T-helper 1 cell treated with Interleukin-12 subunit alpha and Interleukin-12 subunit beta and Interleukin-4 antibody, amounts not matched to agents 30 ng/mL and 1 ng/mL, for 36 hours (primary cell): ENCODE measurements around the gene TBC1D9. TPM values are rescaled to one million over a fixed set of nuclear protein-coding genes. Genes with fewer than 3 reads are reported as not detected.

Experiments used
- intact Hi-C: fragments of 100-400 bp; cut with micrococcal nuclease; formaldehyde crosslinking; loops from one replicate; pipeline ENCODE4 v1.15.1; 2024
- total RNA-seq: library from RNA; stranded (reverse); gene quantifications from 2 replicates; pipeline ENCODE4 v1.2.3, GENCODE V29; 2022

TBC1D9 gene
- total RNA-seq, 1 donor from 2014 or later: 0.02 TPM

- intact Hi-C loops: no loop called here
These were observed 30.6 kb downstream of the TBC1D9 start for GRCh38 chr4:140725556-140725955.

DNA sequence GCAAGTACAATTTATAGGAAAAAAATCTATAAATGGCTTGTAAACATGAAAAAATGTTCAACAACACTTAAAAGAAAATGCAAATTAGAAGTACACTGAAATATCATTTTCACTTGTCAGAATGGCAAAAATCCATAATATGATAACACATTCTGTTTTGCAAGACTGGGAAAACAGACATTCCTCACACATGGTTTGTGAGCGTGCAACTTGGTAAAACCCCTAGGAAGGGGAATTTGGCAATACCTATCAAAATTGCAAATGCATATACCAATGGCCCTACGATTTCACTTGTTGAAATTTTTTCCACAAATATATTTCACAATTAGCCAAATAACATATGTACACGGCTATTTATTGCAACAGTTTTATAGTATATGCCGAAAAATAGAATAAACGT lies 31.4 kb downstream of the TBC1D9 start:
- intact Hi-C loops: no loop called here

GRCh38 chr4:140720387-140721304 lies 35.5 kb downstream of the TBC1D9 start:
- intact Hi-C loops: no loop called here

DNA sequence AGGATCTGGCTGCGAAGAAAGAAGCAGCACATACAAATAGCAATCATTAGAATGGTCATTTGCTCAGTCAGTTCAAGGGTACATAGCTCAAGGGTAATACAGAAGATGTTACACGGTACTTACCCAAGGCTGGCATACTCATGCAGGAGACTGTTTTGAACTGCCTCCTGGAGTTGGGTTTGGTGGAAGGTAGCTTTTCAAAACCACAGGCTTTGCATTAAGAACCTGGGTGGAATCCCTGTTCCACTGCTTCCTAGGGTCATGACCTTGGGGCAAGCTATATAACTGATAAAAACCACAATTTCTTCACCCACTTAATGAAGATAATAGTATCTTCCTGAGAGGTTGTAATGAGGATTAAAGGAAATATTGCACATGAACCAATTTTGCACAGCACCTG lies 36.5 kb downstream of the TBC1D9 start:
- intact Hi-C loops: no loop called here

DNA sequence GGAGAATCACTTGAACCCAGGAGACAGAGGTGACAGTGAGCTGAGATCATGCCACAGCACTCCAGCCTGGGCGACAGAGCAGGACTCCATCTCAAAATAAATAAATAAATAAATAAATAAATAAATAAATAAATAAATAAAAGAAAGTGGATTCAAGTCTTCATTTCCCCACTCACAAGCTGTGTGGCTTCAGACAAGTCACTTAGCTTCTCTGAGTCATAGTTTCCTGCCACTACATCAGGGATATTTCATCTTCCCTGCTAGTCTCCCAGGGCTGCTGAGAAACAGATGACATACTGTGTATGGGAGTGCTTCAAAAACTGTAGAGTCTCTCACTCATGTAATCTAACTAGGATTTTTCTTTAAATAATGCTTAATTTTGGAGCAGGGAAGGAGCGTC lies 37.2 kb downstream of the TBC1D9 start:
- intact Hi-C loops: no loop called here

GRCh38 chr4:140718241-140718952 lies 37.8 kb downstream of the TBC1D9 start:
- intact Hi-C loops: no loop called here

DNA sequence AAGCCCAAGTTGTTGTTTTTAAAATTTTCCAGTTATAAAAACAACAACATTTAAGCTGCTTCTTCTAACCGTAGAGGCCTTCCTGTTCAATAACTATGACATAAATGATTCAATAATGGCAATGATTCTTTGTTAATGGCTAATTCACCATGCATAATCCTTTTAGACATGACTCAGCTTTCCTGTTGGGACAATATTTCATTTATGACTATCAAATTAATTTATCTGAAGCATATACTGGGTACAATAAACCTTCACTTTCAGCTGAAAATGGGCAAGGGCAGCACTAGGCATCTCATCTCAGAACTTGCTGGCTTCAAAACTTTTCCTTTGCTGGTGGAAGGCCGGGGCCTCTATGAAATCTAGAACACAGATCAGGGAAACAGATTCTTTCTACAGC lies 38.9 kb downstream of the TBC1D9 start:
- intact Hi-C loops: no loop called here

- intact Hi-C loops: no loop called here
These were observed 41.1 kb downstream of the TBC1D9 start for GRCh38 chr4:140715119-140715518.

DNA sequence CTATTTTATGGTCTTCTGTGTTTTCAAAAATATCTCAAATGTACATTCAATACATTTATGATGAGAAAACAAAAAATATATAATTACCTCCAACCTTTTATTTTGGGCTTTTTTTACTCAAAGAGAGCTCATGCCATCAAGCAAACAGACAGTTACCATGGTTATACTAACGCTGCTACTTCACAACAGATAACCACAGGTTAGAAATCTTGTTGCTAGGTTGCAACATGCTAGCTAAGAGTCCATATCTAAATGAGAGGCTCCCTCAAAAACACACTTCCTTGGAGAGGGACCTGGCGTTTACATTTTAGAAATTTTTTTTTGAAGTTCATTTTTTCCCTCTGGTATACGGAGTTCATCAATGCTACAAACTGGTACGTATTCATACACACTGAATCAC lies 44.3 kb downstream of the TBC1D9 start:
- intact Hi-C loops: no loop called here

GRCh38 chr4:140710908-140711622 lies 45.1 kb downstream of the TBC1D9 start:
- intact Hi-C loops: no loop called here

DNA sequence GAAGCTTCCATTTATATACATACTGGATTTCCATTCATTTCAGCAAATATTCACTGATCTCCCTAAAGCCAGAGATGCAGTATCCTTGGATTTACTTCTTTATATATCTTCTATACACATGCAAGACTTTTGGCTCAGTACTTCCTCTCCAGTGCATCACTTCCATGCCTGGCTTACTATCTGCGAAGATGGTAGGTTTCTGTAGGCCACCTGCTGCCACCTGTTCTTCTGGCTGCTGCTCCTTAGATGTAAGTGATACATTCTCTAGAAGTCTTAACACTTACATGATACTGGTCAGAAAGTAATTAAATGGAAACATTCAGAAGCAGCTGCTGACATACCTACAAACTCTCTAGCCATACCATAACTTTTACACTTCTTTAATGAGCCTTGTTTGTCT lies 48.9 kb downstream of the TBC1D9 start:
- intact Hi-C loops: no loop called here

GRCh38 chr4:140706665-140707064 lies 49.5 kb downstream of the TBC1D9 start:
- intact Hi-C loops: no loop called here

GRCh38 chr4:140706276-140706625 lies 49.9 kb downstream of the TBC1D9 start:
- intact Hi-C loops: no loop called here

- intact Hi-C loops: no loop called here
These were observed 50.4 kb downstream of the TBC1D9 start for GRCh38 chr4:140705625-140706275.

DNA sequence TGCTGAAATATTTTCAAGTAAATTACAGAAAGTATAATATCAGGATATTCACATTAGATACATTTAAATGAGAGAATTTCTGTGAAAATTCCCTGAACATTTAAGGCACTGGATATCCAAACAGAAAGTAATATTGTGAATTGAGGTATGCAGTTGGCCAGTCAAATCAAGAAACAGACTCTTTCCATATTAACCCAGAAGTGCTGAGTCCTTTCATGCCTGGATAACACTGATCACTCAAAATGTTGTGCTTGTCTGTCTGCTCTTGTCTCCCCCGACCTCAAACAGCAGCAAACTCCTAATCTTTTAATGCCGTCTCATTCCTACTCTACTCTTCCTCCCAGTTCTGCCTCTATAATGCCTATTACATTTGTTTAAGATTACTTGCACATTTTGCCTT lies 51.2 kb downstream of the TBC1D9 start:
- intact Hi-C loops: no loop called here

GRCh38 chr4:140704392-140704960 lies 51.7 kb downstream of the TBC1D9 start:
- intact Hi-C loops: no loop called here

GRCh38 chr4:140703463-140703862 lies 52.7 kb downstream of the TBC1D9 start:
- intact Hi-C loops: no loop called here

GRCh38 chr4:140702096-140702757 lies 54.0 kb downstream of the TBC1D9 start:
- intact Hi-C loops: no loop called here

- intact Hi-C loops: no loop called here
These were observed 55.1 kb downstream of the TBC1D9 start for GRCh38 chr4:140701071-140701470.

DNA sequence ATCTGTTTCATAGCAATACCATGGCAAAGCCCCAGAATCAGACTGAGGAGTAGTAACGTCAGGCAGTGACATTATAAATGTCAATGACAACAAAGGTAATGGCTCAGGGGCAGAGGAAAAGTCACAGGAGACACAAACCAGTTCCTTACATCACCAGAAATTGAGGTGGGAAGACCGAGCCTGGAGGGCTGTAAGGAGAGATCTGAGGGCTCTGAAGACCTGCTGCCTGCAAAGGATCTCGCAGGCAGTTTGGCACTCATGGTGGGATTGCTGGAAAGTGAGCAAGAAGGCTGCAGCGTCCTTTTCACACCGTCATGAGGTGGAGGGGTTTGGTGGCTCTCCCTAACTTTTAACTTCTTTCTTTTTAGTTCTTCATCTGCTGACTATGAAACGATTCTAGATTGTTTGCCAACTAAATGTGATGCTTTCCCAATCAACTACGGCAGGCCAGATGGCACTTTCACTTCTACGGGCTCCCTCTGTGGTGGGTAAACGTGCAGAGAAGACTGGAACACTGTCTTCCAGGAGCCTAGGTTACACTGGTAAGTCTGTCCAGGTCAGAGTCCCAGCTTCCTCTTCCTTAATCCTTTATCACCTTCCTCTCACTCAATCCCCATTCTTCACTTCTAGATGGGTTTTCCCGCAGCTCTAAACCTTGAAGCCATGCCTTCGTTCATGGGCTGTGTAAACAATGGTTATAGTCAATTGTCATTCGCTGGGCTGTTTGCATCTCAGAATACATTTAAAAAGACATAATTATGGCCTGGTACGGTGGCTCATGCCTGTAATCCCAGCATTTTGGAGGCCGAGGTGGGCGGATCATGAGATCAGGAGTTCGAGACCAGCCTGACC lies 58.2 kb downstream of the TBC1D9 start:
- intact Hi-C loops: no loop called here
